Progenitor cell of endocrine pancreas (in vitro differentiated cells): ENCODE data around the gene PCYT1B. TPM values are rescaled to one million over a fixed set of nuclear protein-coding genes. Genes with fewer than 3 reads are reported as not detected.
"Not testable (repeated sequence)": the region's sequence is repeated elsewhere in the genome, so short reads cannot be mapped to it uniquely, and the experiment has no call there.

ENCODE experiments used
- DNase-seq: peaks from one replicate; pipeline ENCODE4 v3.0.0; 2021; ENCODE audit warnings: low spot score; ENCODE audit not compliant: unreplicated experiment
- H3K27ac Mint-ChIP-seq: 2 replicates; pipeline ENCODE4 v1.8.0; 2021; ENCODE audit warnings: mild to moderate bottlenecking, moderate library complexity, mixed read lengths
- H3K27me3 Mint-ChIP-seq: 2 replicates; pipeline ENCODE4 v1.8.0; 2021; ENCODE audit warnings: mixed read lengths
- H3K36me3 Mint-ChIP-seq: 2 replicates; pipeline ENCODE4 v1.8.0; 2022; ENCODE audit warnings: mixed read lengths; ENCODE audit not compliant: insufficient read depth
- H3K4me1 Mint-ChIP-seq: 2 replicates; pipeline ENCODE4 v1.8.0; 2021; ENCODE audit warnings: low read depth, mixed read lengths
- H3K4me3 Mint-ChIP-seq: 2 replicates; pipeline ENCODE4 v1.8.0; 2021; ENCODE audit warnings: low read depth, mild to moderate bottlenecking, moderate library complexity, mixed read lengths
- H3K9me3 Mint-ChIP-seq: 2 replicates; pipeline ENCODE4 v1.8.0; 2021; ENCODE audit warnings: low read depth, mixed read lengths
- CTCF ChIP-seq: fragments of 200-600 bp; sonication (generic); IDR thresholded peaks from one replicate; pipeline ENCODE4 v1.5.0; 2021; ENCODE audit warnings: antibody characterized with exemption, mild to moderate bottlenecking; ENCODE audit not compliant: unreplicated experiment
- total RNA-seq: library from RNA; stranded (reverse); gene quantifications from 2 replicates; pipeline ENCODE4 v1.2.1, GENCODE V29; 2021

The PCYT1B gene
- total RNA-seq, 1 donor from 2014 or later: 26.6 TPM

- DNase-seq: no peak
- H3K27me3 Mint-ChIP-seq: no peaks in the 10 kb centered on the region
- peaks cover 2% of the 10 kb centered on the region for H3K36me3 Mint-ChIP-seq
- no peak overlapping the region for H3K4me3 Mint-ChIP-seq
- H3K9me3 Mint-ChIP-seq: no peaks in the 10 kb centered on the region
- no peak for TF ChIP-seq CTCF
- H3K4me1 Mint-ChIP-seq: peaks cover 9% of the 10 kb centered on the region
- H3K27ac Mint-ChIP-seq: no peak overlapping the region
These were observed 11.3 kb upstream of the PCYT1B start for GRCh38 chrX:24658421-24658820.

GRCh38 chrX:24657671-24658386, 10.7 kb upstream of the PCYT1B start:
- no peak overlapping the region for H3K27ac Mint-ChIP-seq
- TF ChIP-seq CTCF: no peak
- DNase-seq: no peak
- no peaks in the 10 kb centered on the region for H3K9me3 Mint-ChIP-seq
- no peaks in the 10 kb centered on the region for H3K27me3 Mint-ChIP-seq
- peaks cover 9% of the 10 kb centered on the region for H3K4me1 Mint-ChIP-seq
- H3K36me3 Mint-ChIP-seq: peaks cover 5% of the 10 kb centered on the region
- no peak overlapping the region for H3K4me3 Mint-ChIP-seq

GRCh38 chrX:24655679-24656078, 8.5 kb upstream of the PCYT1B start:
- not testable (repeated sequence) for DNase-seq, H3K4me3 Mint-ChIP-seq

GRCh38 chrX:24651783-24652182, 4.6 kb upstream of the PCYT1B start:
- Mint-ChIP-seq H3K27ac (peak overlapping the region; percentile 38), H3K4me1 (peaks cover 9% of the 10 kb centered on the region), H3K4me3 (no peak overlapping the region), H3K27me3 (peaks cover 21% of the 10 kb centered on the region), H3K36me3 (peaks cover 5% of the 10 kb centered on the region), H3K9me3 (no peaks in the 10 kb centered on the region)
- DNase-seq: no peak
- no peak for TF ChIP-seq CTCF

More at GRCh38 chrX:24655679-24656078, 8.5 kb upstream of the PCYT1B start:
- H3K9me3 Mint-ChIP-seq, H3K36me3 Mint-ChIP-seq, H3K27me3 Mint-ChIP-seq, H3K4me1 Mint-ChIP-seq, H3K27ac Mint-ChIP-seq: not testable (repeated sequence)
- peak; percentile 39 for TF ChIP-seq CTCF

- peaks cover 18% of the 10 kb centered on the region for H3K4me1 Mint-ChIP-seq
- no peaks in the 10 kb centered on the region for H3K9me3 Mint-ChIP-seq
- no peak for DNase-seq
- H3K27ac Mint-ChIP-seq: no peak overlapping the region
- H3K36me3 Mint-ChIP-seq: peaks cover 4% of the 10 kb centered on the region
- no peak for TF ChIP-seq CTCF
- no peak overlapping the region for H3K4me3 Mint-ChIP-seq
- H3K27me3 Mint-ChIP-seq: peaks cover 30% of the 10 kb centered on the region
These were observed 1.3 kb upstream of the PCYT1B start for GRCh38 chrX:24648495-24648894.
